NCI-H460 (cell line): ENCODE data around the gene HSPA1L. TPM values are rescaled to one million over a fixed set of nuclear protein-coding genes. Genes with fewer than 3 reads are reported as not detected.
A peak's percentile ranks its signal among the peaks of the same experiment; 100 is the strongest.

Experiments used
- DNase-seq: peaks from one replicate; pipeline ENCODE4 v3.0.0-alpha.2; 2016; ENCODE audit warnings: low read depth; ENCODE audit errors: extremely low read depth
- total RNA-seq: library from RNA; depleted of rRNA; stranded (reverse); fragments of >200 nt; shearing (Covaris generic); gene quantifications from 2 replicates; pipeline ENCODE4 v1.2.3, GENCODE V29; 2014

Gene HSPA1L
- total RNA-seq, 1 experiment from 2014 or later = 0.82 TPM

GRCh38 chr6:31785475-31785874 lies 29.6 kb downstream of the HSPA1L start:
- no peak for DNase-seq

- DNase-seq = no peak
Measured at GRCh38 chr6:31784098-31784925, 30.8 kb downstream of the HSPA1L start.

- no peak for DNase-seq
Measured at GRCh38 chr6:31782126-31782855, 32.8 kb downstream of the HSPA1L start.

- DNase-seq = no peak
Measured at GRCh38 chr6:31781244-31782125, 33.6 kb downstream of the HSPA1L start.

- no peak for DNase-seq
Measured at GRCh38 chr6:31780507-31781243, 34.4 kb downstream of the HSPA1L start.

GRCh38 chr6:31779908-31780307 lies 35.2 kb downstream of the HSPA1L start:
- no peak for DNase-seq

- DNase-seq = no peak
Measured at GRCh38 chr6:31778999-31779885, 35.8 kb downstream of the HSPA1L start.

- DNase-seq = no peak
Measured at GRCh38 chr6:31778193-31778592, 36.9 kb downstream of the HSPA1L start.

- DNase-seq = no peak
Measured at GRCh38 chr6:31777667-31778050, 37.4 kb downstream of the HSPA1L start.

GRCh38 chr6:31776989-31777666 lies 38.0 kb downstream of the HSPA1L start, which contains the start of gene VWA7:
Gene VWA7, minus strand, starts transcription at chr6:31777328. Its CDS starts 549 bp downstream, at chr6:31776779.
- DNase-seq = peak; percentile 50

- no peak for DNase-seq
Measured at GRCh38 chr6:31776485-31776988, 38.5 kb downstream of the HSPA1L start.

- DNase-seq = no peak
Measured at GRCh38 chr6:31775633-31776484, 39.2 kb downstream of the HSPA1L start.

- DNase-seq = no peak
Measured at GRCh38 chr6:31775184-31775583, 39.9 kb downstream of the HSPA1L start.

- no peak for DNase-seq
Measured at GRCh38 chr6:31771992-31772358, 43.1 kb downstream of the HSPA1L start.

- no peak for DNase-seq
Measured at GRCh38 chr6:31770860-31771259, 44.2 kb downstream of the HSPA1L start.

GRCh38 chr6:31769684-31770371 lies 45.3 kb downstream of the HSPA1L start:
- peak; percentile 51 for DNase-seq
